ENCODE measurements around the gene CCDC9.
"Not testable (repeated sequence)": the region's sequence is repeated elsewhere in the genome, so short reads cannot be mapped to it uniquely, and the experiment has no call there.

The CCDC9 gene

GRCh38 chr19:47261946-47262793 is 5.8 kb downstream of the CCDC9 start:
- not testable (repeated sequence) for DNase-seq

GRCh38 chr19:47264629-47265028 is 8.3 kb downstream of the CCDC9 start:
- DNase-seq, result no peak

- DNase-seq, result no peak
Measured at GRCh38 chr19:47266401-47266941, 10.1 kb downstream of the CCDC9 start.

GRCh38 chr19:47267350-47267759 is 11.0 kb downstream of the CCDC9 start:
- no peak for DNase-seq

GRCh38 chr19:47268028-47268427 is 11.7 kb downstream of the CCDC9 start:
- no peak for DNase-seq

GRCh38 chr19:47269596-47269995 is 13.3 kb downstream of the CCDC9 start:
- DNase-seq, result no peak

- no peak for DNase-seq
Measured at GRCh38 chr19:47270408-47270807, 14.1 kb downstream of the CCDC9 start.

- DNase-seq, result no peak
Measured at GRCh38 chr19:47271949-47272348, 15.6 kb downstream of the CCDC9 start.

- DNase-seq, result peak; percentile 65
Measured at GRCh38 chr19:47272448-47273312, 16.4 kb downstream of the CCDC9 start.

GRCh38 chr19:47273313-47274070 is 17.2 kb downstream of the CCDC9 start:
- peak; percentile 88 for DNase-seq

GRCh38 chr19:47274071-47274890 is 18.0 kb downstream of the CCDC9 start, which contains the start of gene INAFM1:
INAFM1 (plus strand) TSS chr19:47274885; CDS start chr19:47274920, 35 bp downstream.
- peak; percentile 100 for DNase-seq

- no peak for DNase-seq
Measured at GRCh38 chr19:47274891-47275761, 18.8 kb downstream of the CCDC9 start.

GRCh38 chr19:47275791-47276461 is 19.6 kb downstream of the CCDC9 start:
- DNase-seq, result no peak

GRCh38 chr19:47276513-47276912 is 20.2 kb downstream of the CCDC9 start:
- not testable (repeated sequence) for DNase-seq

GRCh38 chr19:47280183-47280797 is 24.0 kb downstream of the CCDC9 start:
- DNase-seq, result peak; percentile 64

GRCh38 chr19:47283405-47284059 is 27.2 kb downstream of the CCDC9 start:
- no peak for DNase-seq

- no peak for DNase-seq
Measured at GRCh38 chr19:47284324-47284899, 28.1 kb downstream of the CCDC9 start.

- peak; percentile 60 for DNase-seq
Measured at GRCh38 chr19:47296036-47296435, 39.7 kb downstream of the CCDC9 start.

GRCh38 chr19:47300867-47301266 is 44.5 kb downstream of the CCDC9 start:
- DNase-seq, result not testable (repeated sequence)

Data from stimulated activated CD4-positive, alpha-beta T cell treated with anti-CD3 and anti-CD28 coated beads, Interleukin-4, amount 100 ng/mL, for 1 hour (primary cell).